H4 (cell line): ENCODE results near the gene CCDC85B. TPM values are rescaled to one million over a fixed set of nuclear protein-coding genes. Genes with fewer than 3 reads are reported as not detected.

Source experiments
- DNase-seq: peaks from one replicate; pipeline ENCODE4 v3.0.0-alpha.2; 2015; ENCODE audit warnings: low spot score
- total RNA-seq: library from RNA; depleted of rRNA; stranded (reverse); fragments of >200 nt; shearing (Covaris generic); gene quantifications from 2 replicates; pipeline ENCODE4 v1.2.3, GENCODE V29; 2014; rRNA removed

The CCDC85B gene
- total RNA-seq, 1 experiment from 2014 or later, result 35.8 TPM

DNA sequence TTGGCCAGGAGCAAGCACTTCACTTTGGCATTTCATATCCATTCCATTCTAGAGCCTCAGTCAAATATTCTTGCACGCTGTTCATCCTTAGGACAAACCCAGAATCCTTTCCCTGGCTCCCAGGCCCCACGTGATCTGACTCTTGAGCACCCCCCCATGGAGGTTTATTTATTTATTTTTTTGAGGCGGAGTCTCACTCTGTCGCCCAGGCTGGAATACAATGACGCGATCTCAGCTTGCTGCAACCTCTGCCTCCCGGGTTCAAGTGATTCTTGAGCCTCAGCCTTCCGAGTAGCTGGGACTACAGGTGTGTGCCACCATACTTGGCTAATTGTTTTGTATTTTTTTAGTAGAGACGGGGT lies 42.1 kb downstream of the CCDC85B start:
- no peak for DNase-seq

DNA sequence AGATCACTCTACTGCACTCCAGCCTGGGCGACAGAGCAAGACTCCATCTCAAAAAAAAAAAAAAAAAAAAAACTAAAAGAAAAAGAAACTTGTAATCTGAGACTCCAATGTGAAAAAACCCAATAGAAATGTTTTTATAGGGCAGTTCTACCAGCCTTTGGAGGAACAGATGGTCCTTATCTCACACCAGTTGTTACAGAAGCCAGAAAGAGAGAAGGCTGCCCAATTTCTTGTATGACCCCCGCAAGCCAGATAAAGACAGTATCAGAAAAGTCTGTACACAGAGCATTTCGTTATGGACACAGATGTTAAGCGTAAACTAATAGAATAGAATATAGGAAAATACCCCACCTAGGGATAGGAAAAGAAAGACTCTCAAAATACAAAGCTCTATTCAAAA lies 43.5 kb downstream of the CCDC85B start:
- DNase-seq, result no peak

DNA sequence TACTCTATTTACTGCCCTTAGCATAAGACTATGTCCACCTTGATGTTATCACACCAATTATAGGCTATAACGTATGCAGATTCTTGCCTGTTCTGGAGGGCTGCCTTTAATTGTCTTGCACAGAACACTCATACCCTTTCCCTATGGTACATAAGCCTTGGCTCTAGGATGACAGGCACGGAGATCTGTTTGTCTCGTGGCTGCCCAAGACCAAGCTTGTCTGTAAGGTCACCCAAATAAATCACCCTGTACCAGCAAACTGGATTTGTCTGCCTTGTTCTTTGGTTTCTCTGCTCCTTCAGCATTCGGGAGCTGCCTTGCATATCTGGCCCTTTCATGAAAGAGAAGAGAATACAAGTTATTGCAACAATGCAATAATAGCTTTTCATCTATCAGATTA lies 47.3 kb downstream of the CCDC85B start:
- DNase-seq, result no peak

Other genes starting within 250 kb of the CCDC85B start
- gene RELA, start 227.8 kb upstream of the CCDC85B start, total RNA-seq, result 26.3 and 48.1 TPM in 2 replicates
- gene KAT5, start 178.4 kb upstream of the CCDC85B start, total RNA-seq, result 39.1 and 45.1 TPM in 2 replicates
- 24.2 and 36.1 TPM in 2 replicates for gene RNASEH2C, start 169.9 kb upstream of the CCDC85B start, total RNA-seq
- gene AP5B1, start 109.7 kb upstream of the CCDC85B start, total RNA-seq, result 4.6 and 6.1 TPM in 2 replicates
- not detected in 2 replicates for gene OVOL1, start 103.6 kb upstream of the CCDC85B start, total RNA-seq
- not detected in 2 replicates for gene SNX32, start 56.7 kb upstream of the CCDC85B start, total RNA-seq
- 1,250 and 1,621 TPM in 2 replicates for gene CFL1, start 32.5 kb upstream of the CCDC85B start, total RNA-seq
- gene MUS81, start 30.2 kb upstream of the CCDC85B start, total RNA-seq, result 13.6 and 20.0 TPM in 2 replicates
- 0.33 and 3.9 TPM in 2 replicates for gene EFEMP2, start 17.9 kb upstream of the CCDC85B start, total RNA-seq
- gene CTSW, start 10.8 kb upstream of the CCDC85B start, total RNA-seq, result not detected in 2 replicates
- 175 and 231 TPM in 2 replicates for gene FIBP, start 2.2 kb upstream of the CCDC85B start, total RNA-seq
- gene FOSL1, start 9.7 kb downstream of the CCDC85B start, total RNA-seq, result 12.9 and 18.0 TPM in 2 replicates
- 13.4 and 14.3 TPM in 2 replicates for gene C11orf68, start 28.4 kb downstream of the CCDC85B start, total RNA-seq
- gene DRAP1, start 28.8 kb downstream of the CCDC85B start, total RNA-seq, result 181 and 235 TPM in 2 replicates
- gene TSGA10IP, start 54.8 kb downstream of the CCDC85B start, total RNA-seq, result not detected in 2 replicates
- 43.3 and 43.4 TPM in 2 replicates for gene SART1, start 71.1 kb downstream of the CCDC85B start, total RNA-seq
- 20.7 and 32.4 TPM in 2 replicates for gene EIF1AD, start 111.5 kb downstream of the CCDC85B start, total RNA-seq
- 31.5 and 85.2 TPM in 2 replicates for gene BANF1, start 111.8 kb downstream of the CCDC85B start, total RNA-seq
- not detected in 2 replicates for gene CST6, start 121.3 kb downstream of the CCDC85B start, total RNA-seq
- gene CATSPER1, start 135.8 kb downstream of the CCDC85B start, total RNA-seq, result 2.6 and 4.6 TPM in 2 replicates
- not detected in 2 replicates for gene GAL3ST3, start 158.5 kb downstream of the CCDC85B start, total RNA-seq
- 135 and 140 TPM in 2 replicates for gene SF3B2, start 161.7 kb downstream of the CCDC85B start, total RNA-seq
- gene PACS1, start 179.6 kb downstream of the CCDC85B start, total RNA-seq, result 7.6 and 8.9 TPM in 2 replicates